Immature natural killer cell (primary cell): ENCODE results near the gene SUMF1. TPM values are rescaled to one million over a fixed set of nuclear protein-coding genes. Genes with fewer than 3 reads are reported as not detected.
A peak's percentile ranks its signal among the peaks of the same experiment; 100 is the strongest.

Source experiments
- DNase-seq, 3 donors: peaks; one replicate each; pipeline ENCODE4 v3.0.0; 2022; ENCODE audit warnings: mixed read lengths in 1 of 3
- H3K27ac Mint-ChIP-seq, 6 donors: one replicate each; pipeline ENCODE4 v1.8.0; 2020; ENCODE audit warnings: mixed read lengths in 6 of 6, mild to moderate bottlenecking in 5 of 6, inconsistent platforms in 4 of 6, moderate library complexity in 3 of 6
- H3K27me3 Mint-ChIP-seq, 3 donors: one replicate each; pipeline ENCODE4 v1.8.0; 2020 to 2021; ENCODE audit warnings: low read depth in 3 of 3, mild to moderate bottlenecking in 3 of 3, mixed read lengths in 3 of 3, moderate library complexity in 3 of 3, inconsistent platforms in 1 of 3
- H3K36me3 Mint-ChIP-seq, 3 donors: one replicate each; pipeline ENCODE4 v1.8.0; 2020; ENCODE audit warnings: mixed read lengths in 3 of 3, inconsistent platforms in 2 of 3, mild to moderate bottlenecking in 2 of 3
- H3K4me1 Mint-ChIP-seq, 2 donors: one replicate each; pipeline ENCODE4 v1.8.0; 2020; ENCODE audit warnings: inconsistent platforms in 2 of 2, mild to moderate bottlenecking in 2 of 2, mixed read lengths in 2 of 2, moderate library complexity in 1 of 2
- H3K4me3 Mint-ChIP-seq, 5 donors: one replicate each; pipeline ENCODE4 v1.8.0; 2020; ENCODE audit warnings: mild to moderate bottlenecking in 5 of 5, mixed read lengths in 5 of 5, inconsistent platforms in 3 of 5, moderate library complexity in 3 of 5
- H3K9me3 Mint-ChIP-seq, 6 donors: one replicate each; pipeline ENCODE4 v1.8.0; 2020; ENCODE audit warnings: mild to moderate bottlenecking in 6 of 6, mixed read lengths in 6 of 6, inconsistent platforms in 4 of 6, moderate library complexity in 3 of 6
- polyA plus RNA-seq, 3 donors: library from polyadenylated mRNA; unstranded; fragments of 300-500 nt; fragmentation: Illumina TruSeq; gene quantifications; one replicate each; pipeline ENCODE4 v1.2.3, GENCODE V29; 2021

The SUMF1 gene
- polyA plus RNA-seq, 3 donors from 2014 or later: 38.3 to 79.9 (median 43.9) TPM

- DNase-seq: peak in 1 of 3 donors; percentile 13
- Mint-ChIP-seq H3K4me3 (peak overlapping the region; percentile 96 to 99 (median 98)), H3K9me3 (no peaks in the 10 kb centered on the region), H3K4me1 (peaks cover 40 to 43% of the 10 kb centered on the region in 2 donors), H3K27ac (peak overlapping the region; percentile 83 to 93 (median 84)), H3K36me3 (peaks cover 0 to 15% (median 8%) of the 10 kb centered on the region in 3 donors), H3K27me3 (peaks cover 2 to 10% (median 3%) of the 10 kb centered on the region in 3 donors)
These were observed 27.1 kb upstream of the SUMF1 start for GRCh38 chr3:4493941-4494894.

- peak within 1 kb of the TSS; percentile 96 to 99 (median 98) for H3K4me3 Mint-ChIP-seq
- peaks cover 2 to 10% (median 3%) of the 10 kb centered on the region in 3 donors for H3K27me3 Mint-ChIP-seq
- no peaks in the 10 kb centered on the region for H3K9me3 Mint-ChIP-seq
- peak; percentile 95 to 97 (median 96) for DNase-seq
- H3K36me3 Mint-ChIP-seq: peaks cover 0 to 15% (median 8%) of the 10 kb centered on the region in 3 donors
- H3K27ac Mint-ChIP-seq: peak within 1 kb of the TSS; percentile 83 to 93 (median 84)
- H3K4me1 Mint-ChIP-seq: peaks cover 40 to 43% of the 10 kb centered on the region in 2 donors
These were observed 26.2 kb upstream of the SUMF1 start, which contains the start of gene ITPR1 for GRCh38 chr3:4493014-4493940. TSS of gene ITPR1 (plus strand) at chr3:4493348. CDS start at chr3:4516492, 23,144 bp downstream.

- peak overlapping the region; percentile 10 to 93 (median 84) for H3K27ac Mint-ChIP-seq
- H3K27me3 Mint-ChIP-seq: peaks cover 2 to 10% (median 3%) of the 10 kb centered on the region in 3 donors
- DNase-seq: peak; percentile 41 to 50 (median 50)
These were observed 25.3 kb upstream of the SUMF1 start for GRCh38 chr3:4492208-4493013.

GRCh38 chr3:4491855-4492207 is 24.8 kb upstream of the SUMF1 start:
- Mint-ChIP-seq H3K27ac (peak overlapping the region in 2 of 6 donors; percentile 84 to 89), H3K27me3 (peaks cover 2 to 10% (median 3%) of the 10 kb centered on the region in 3 donors), H3K4me1 (peaks cover 40 to 43% of the 10 kb centered on the region in 2 donors), H3K36me3 (peaks cover 0 to 9% (median 5%) of the 10 kb centered on the region in 3 donors), H3K9me3 (no peaks in the 10 kb centered on the region), H3K4me3 (peak overlapping the region; percentile 96 to 99 (median 98))
- DNase-seq: no peak

More at GRCh38 chr3:4492208-4493013, 25.3 kb upstream of the SUMF1 start:
- H3K4me3 Mint-ChIP-seq: peak overlapping the region; percentile 96 to 99 (median 98)
- peaks cover 40 to 43% of the 10 kb centered on the region in 2 donors for H3K4me1 Mint-ChIP-seq
- peaks cover 0 to 9% (median 5%) of the 10 kb centered on the region in 3 donors for H3K36me3 Mint-ChIP-seq
- H3K9me3 Mint-ChIP-seq: no peaks in the 10 kb centered on the region

GRCh38 chr3:4478261-4478660 is 11.2 kb upstream of the SUMF1 start:
- Mint-ChIP-seq H3K9me3 (no peaks in the 10 kb centered on the region), H3K4me3 (no peak overlapping the region), H3K27ac (no peak overlapping the region), H3K27me3 (peaks cover 2 to 8% (median 6%) of the 10 kb centered on the region in 3 donors), H3K36me3 (no peaks in the 10 kb centered on the region), H3K4me1 (peaks cover 0 to 2% of the 10 kb centered on the region in 2 donors)
- DNase-seq: no peak

GRCh38 chr3:4476496-4476895 is 9.4 kb upstream of the SUMF1 start:
- no peak overlapping the region for H3K4me3 Mint-ChIP-seq
- H3K27me3 Mint-ChIP-seq: peaks cover 4 to 8% (median 7%) of the 10 kb centered on the region in 3 donors
- H3K27ac Mint-ChIP-seq: no peak overlapping the region
- DNase-seq: no peak
- no peaks in the 10 kb centered on the region for H3K36me3 Mint-ChIP-seq
- no peaks in the 10 kb centered on the region for H3K9me3 Mint-ChIP-seq
- peaks cover 0 to 2% of the 10 kb centered on the region in 2 donors for H3K4me1 Mint-ChIP-seq

GRCh38 chr3:4475804-4476203 is 8.7 kb upstream of the SUMF1 start:
- Mint-ChIP-seq H3K9me3 (no peaks in the 10 kb centered on the region), H3K27me3 (peaks cover 1 to 7% (median 6%) of the 10 kb centered on the region in 3 donors), H3K4me3 (no peak overlapping the region), H3K4me1 (peaks cover 0 to 2% of the 10 kb centered on the region in 2 donors), H3K36me3 (no peaks in the 10 kb centered on the region), H3K27ac (no peak overlapping the region)
- DNase-seq: no peak

- no peaks in the 10 kb centered on the region for H3K36me3 Mint-ChIP-seq
- DNase-seq: no peak
- H3K4me1 Mint-ChIP-seq: peaks cover 0 to 2% of the 10 kb centered on the region in 2 donors
- H3K27me3 Mint-ChIP-seq: peaks cover 1 to 7% (median 5%) of the 10 kb centered on the region in 3 donors
- peak overlapping the region in 1 of 6 donors; percentile 70 for H3K27ac Mint-ChIP-seq
- H3K4me3 Mint-ChIP-seq: peak overlapping the region in 2 of 5 donors; percentile 18 to 54
- H3K9me3 Mint-ChIP-seq: no peaks in the 10 kb centered on the region
These were observed 7.8 kb upstream of the SUMF1 start for GRCh38 chr3:4474683-4475490.

- Mint-ChIP-seq H3K27me3 (peaks cover 1 to 4% (median 4%) of the 10 kb centered on the region in 3 donors), H3K27ac (no peak overlapping the region), H3K4me3 (no peak overlapping the region), H3K36me3 (no peaks in the 10 kb centered on the region), H3K4me1 (peaks cover 0 to 2% of the 10 kb centered on the region in 2 donors), H3K9me3 (no peaks in the 10 kb centered on the region)
- no peak for DNase-seq
These were observed 5.7 kb upstream of the SUMF1 start for GRCh38 chr3:4472766-4473165.

- H3K27ac Mint-ChIP-seq: no peak overlapping the region
- no peak overlapping the region for H3K4me3 Mint-ChIP-seq
- H3K36me3 Mint-ChIP-seq: no peaks in the 10 kb centered on the region
- H3K27me3 Mint-ChIP-seq: peaks cover 1 to 6% (median 4%) of the 10 kb centered on the region in 3 donors
- H3K9me3 Mint-ChIP-seq: no peaks in the 10 kb centered on the region
- peaks cover 3% of the 10 kb centered on the region in 2 donors for H3K4me1 Mint-ChIP-seq
- DNase-seq: no peak
These were observed 5.2 kb upstream of the SUMF1 start for GRCh38 chr3:4472312-4472711.

- no peak for DNase-seq
- H3K27ac Mint-ChIP-seq: no peak overlapping the region
- no peaks in the 10 kb centered on the region for H3K9me3 Mint-ChIP-seq
- H3K4me3 Mint-ChIP-seq: no peak overlapping the region
- no peaks in the 10 kb centered on the region for H3K36me3 Mint-ChIP-seq
- H3K4me1 Mint-ChIP-seq: peaks cover 6 to 7% of the 10 kb centered on the region in 2 donors
- H3K27me3 Mint-ChIP-seq: peaks cover 1 to 8% (median 6%) of the 10 kb centered on the region in 3 donors
These were observed 4.8 kb upstream of the SUMF1 start for GRCh38 chr3:4471907-4472306.

GRCh38 chr3:4467522-4467867 is 426 bp upstream of the SUMF1 start:
- peaks cover 16 to 32% of the 10 kb centered on the region in 2 donors for H3K4me1 Mint-ChIP-seq
- H3K27me3 Mint-ChIP-seq: peaks cover 1 to 5% (median 4%) of the 10 kb centered on the region in 3 donors
- no peaks in the 10 kb centered on the region for H3K36me3 Mint-ChIP-seq
- no peaks in the 10 kb centered on the region for H3K9me3 Mint-ChIP-seq
- no peak for DNase-seq
- peak overlapping the region; percentile 90 to 93 (median 92) for H3K4me3 Mint-ChIP-seq
- H3K27ac Mint-ChIP-seq: peak overlapping the region; percentile 83 to 94 (median 89)
